ENCODE data around the gene DNPH1. TPM values are rescaled to one million over a fixed set of nuclear protein-coding genes. Genes with fewer than 3 reads are reported as not detected.

Gene DNPH1
- total and polyA plus RNA-seq, 2 donors (not counting 3 experiments of a cell fraction or from before 2014, with no cell fraction given): 37.7 to 120 TPM

DNA sequence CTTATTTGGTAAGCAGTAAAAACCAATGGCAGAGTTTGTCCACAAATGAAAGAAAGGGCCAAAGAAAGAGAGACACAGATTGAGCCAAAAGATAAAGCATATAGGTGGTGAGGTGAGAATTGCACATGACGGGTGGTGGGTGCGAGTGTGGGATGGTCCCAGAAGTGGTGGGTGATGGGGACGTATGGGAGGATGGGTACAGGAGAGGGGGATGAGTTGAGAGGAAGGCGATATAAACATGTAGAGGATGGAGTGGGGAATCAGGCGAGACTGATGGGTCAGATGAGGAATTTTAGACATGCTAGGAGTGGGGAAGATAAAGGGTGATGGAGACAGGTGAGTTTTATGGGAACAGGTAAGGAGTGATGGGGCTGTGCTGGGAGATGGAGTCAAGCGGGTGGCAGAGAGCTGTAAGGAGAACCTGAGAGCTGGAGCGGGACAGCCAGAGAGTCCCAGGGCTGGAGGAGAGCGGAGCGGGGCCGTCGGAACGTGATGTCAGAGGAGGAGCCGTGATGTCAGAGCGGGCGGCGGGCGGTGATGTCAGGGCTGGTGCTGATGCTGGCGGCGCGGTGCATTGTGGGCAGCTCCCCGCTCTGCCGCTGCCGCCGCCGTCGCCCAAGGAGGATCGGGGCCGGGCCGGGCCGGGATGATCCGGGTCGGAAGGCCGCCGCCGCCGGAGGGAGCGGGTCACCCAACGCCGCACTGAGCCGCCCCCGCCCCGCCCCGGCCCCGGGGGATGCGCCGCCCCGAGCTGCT lies 13.8 kb upstream of the DNPH1 start, which contains the start of gene TTBK1:
Gene TTBK1 (plus strand): TSS at position 574 of the 756 bp plus-strand sequence. CDS start 3,180 bp downstream, outside the sequence.
- Histone ChIP-seq H3K4me2 (ENCODE audit: insufficient read depth, low read length) (no peak within 1 kb of the TSS), H3K36me3 (ENCODE audit: control insufficient read depth in 2 of 2, extremely low read depth in 1 of 2, insufficient read depth in 2 of 2, low read length in 2 of 2) (no peaks in the 10 kb centered on the region), H3K79me2 (ENCODE audit: control insufficient read depth, insufficient read depth, low read length) (no peaks in the 10 kb centered on the region), H4K20me1 (replicated peaks; ENCODE audit: control insufficient read depth, extremely low read depth, insufficient read depth, low read length) (no peaks in the 10 kb centered on the region), H3K9me1 (replicated peaks; ENCODE audit: control insufficient read depth, extremely low read depth, insufficient read depth, low read length) (no peaks in the 10 kb centered on the region), H3K4me1 (ENCODE audit: control insufficient read depth, extremely low read depth, insufficient read depth, low read length) (peaks cover 4% of the 10 kb centered on the region), H3K9ac (replicated peaks; ENCODE audit: extremely low read depth, insufficient read depth, low read length) (no peak within 1 kb of the TSS), H3K9me3 (replicated peaks; ENCODE audit: control insufficient read depth, insufficient read depth, low read length) (no peaks in the 10 kb centered on the region), H3K27me3 (ENCODE audit: control insufficient read depth in 2 of 2, insufficient read depth in 2 of 2, low read length in 2 of 2) (peaks cover 46 to 53% of the 10 kb centered on the region in 2 experiments), H3K4me3 (replicated peaks in 1 of 3; ENCODE audit: insufficient read depth in 1 of 3, low read depth in 1 of 3, low read length in 3 of 3) (no peak within 1 kb of the TSS), H3K27ac (ENCODE audit: insufficient read depth, low read depth, low read length) (no peak within 1 kb of the TSS), H2AFZ (ENCODE audit: low read depth, low read length) (no peak within 1 kb of the TSS)
- intact Hi-C loops (cut with micrococcal nuclease): no loop called here
- TF ChIP-seq EZH2 (IDR thresholded peaks at IDR 0.05; ENCODE audit: borderline replicate concordance, low read depth, low read length, severe bottlenecking) (peak; percentile 88), POLR2AphosphoS5 (IDR thresholded peaks at IDR 0.05; ENCODE audit: insufficient read depth, low read depth, low read length) (no peak)
- DNase-seq (ENCODE audit: low read depth, low spot score): no peak
- ChIA-PET CTCF (no interaction called here), POLR2A (no interaction called here)
- FAIRE-seq: no peak
- no TSS peak for BruUV-seq (replicated peaks)
- dilution Hi-C loops (cut with MboI; ENCODE audit: extremely low pct_ligation_motif_present, low sequenced_read_pairs): no loop called here

GRCh38 chr6:43241446-43241845 lies 12.2 kb upstream of the DNPH1 start:
- no peak for TF ChIP-seq JUN (IDR thresholded peaks at IDR 0.05; ENCODE audit: borderline replicate concordance, insufficient read depth, insufficient read length, low read depth)
- no peak for TF ChIP-seq POLR2AphosphoS5 (IDR thresholded peaks at IDR 0.05; ENCODE audit: insufficient read depth, low read depth, low read length)
- no peak for TF ChIP-seq GATA2 (IDR thresholded peaks at IDR 0.05; ENCODE audit: insufficient read depth, insufficient read length, low read depth, low read length)
- TF ChIP-seq MAX (IDR thresholded peaks at IDR 0.05; ENCODE audit: insufficient read depth, insufficient read length): no peak
- TF ChIP-seq MYC (IDR thresholded peaks at IDR 0.05; ENCODE audit: low read depth, low read length): no peak
- no peak for TF ChIP-seq POLR2A (IDR thresholded peaks at IDR 0.05; ENCODE audit: low read depth, low read length)
- TF ChIP-seq FOS (IDR thresholded peaks at IDR 0.05; ENCODE audit: borderline replicate concordance, insufficient read depth, low read length): no peak
- no peak for TF ChIP-seq EZH2 (IDR thresholded peaks at IDR 0.05; ENCODE audit: borderline replicate concordance, low read depth, low read length, severe bottlenecking)
- no peak for TF ChIP-seq CTCF (IDR thresholded peaks at IDR 0.05; ENCODE audit: extremely low read depth in 1 of 2, insufficient read depth in 1 of 2, low read depth in 1 of 2, low read length in 2 of 2)
- FAIRE-seq (no peak), DNase-seq (ENCODE audit: low read depth, low spot score) (no peak)
- POLR2A ChIA-PET: no interaction called here
- Histone ChIP-seq H3K9me3 (replicated peaks; ENCODE audit: control insufficient read depth, insufficient read depth, low read length) (no peaks in the 10 kb centered on the region), H3K4me1 (ENCODE audit: control insufficient read depth, extremely low read depth, insufficient read depth, low read length) (no peaks in the 10 kb centered on the region), H3K4me2 (ENCODE audit: insufficient read depth, low read length) (no peak overlapping the region), H2AFZ (ENCODE audit: low read depth, low read length) (no peak overlapping the region), H4K20me1 (replicated peaks; ENCODE audit: control insufficient read depth, extremely low read depth, insufficient read depth, low read length) (no peaks in the 10 kb centered on the region), H3K9me1 (replicated peaks; ENCODE audit: control insufficient read depth, extremely low read depth, insufficient read depth, low read length) (no peaks in the 10 kb centered on the region), H3K4me3 (replicated peaks in 1 of 3; ENCODE audit: insufficient read depth in 1 of 3, low read depth in 1 of 3, low read length in 3 of 3) (no peak overlapping the region), H3K9ac (replicated peaks; ENCODE audit: extremely low read depth, insufficient read depth, low read length) (no peak overlapping the region), H3K79me2 (ENCODE audit: control insufficient read depth, insufficient read depth, low read length) (no peaks in the 10 kb centered on the region), H3K36me3 (ENCODE audit: control insufficient read depth in 2 of 2, extremely low read depth in 1 of 2, insufficient read depth in 2 of 2, low read length in 2 of 2) (no peaks in the 10 kb centered on the region), H3K27ac (ENCODE audit: insufficient read depth, low read depth, low read length) (no peak overlapping the region), H3K27me3 (ENCODE audit: control insufficient read depth in 2 of 2, insufficient read depth in 2 of 2, low read length in 2 of 2) (peaks cover 51 to 54% of the 10 kb centered on the region in 2 experiments)
- CTCF ChIA-PET: interaction anchor here (1.0 to 3.0 kb wide), 2 partner anchors 12 to 22 kb away, joined by 3 to 14 read pairs; partner anchors contain the start of gene DNPH1
- intact Hi-C loops (cut with micrococcal nuclease): no loop called here
- dilution Hi-C loops (cut with MboI; ENCODE audit: extremely low pct_ligation_motif_present, low sequenced_read_pairs): no loop called here
- BruUV-seq (replicated peaks): no TSS peak
